COR-L47 (cell line): ENCODE data around the gene KRTAP5-2.
"Not testable (repeated sequence)": the region's sequence is repeated elsewhere in the genome, so short reads cannot be mapped to it uniquely, and the experiment has no call there.

ENCODE experiments used
- DNase-seq: peaks from one replicate; lab custom pipeline; 2025; lab: John Stamatoyannopoulos, UW

Gene KRTAP5-2

DNA sequence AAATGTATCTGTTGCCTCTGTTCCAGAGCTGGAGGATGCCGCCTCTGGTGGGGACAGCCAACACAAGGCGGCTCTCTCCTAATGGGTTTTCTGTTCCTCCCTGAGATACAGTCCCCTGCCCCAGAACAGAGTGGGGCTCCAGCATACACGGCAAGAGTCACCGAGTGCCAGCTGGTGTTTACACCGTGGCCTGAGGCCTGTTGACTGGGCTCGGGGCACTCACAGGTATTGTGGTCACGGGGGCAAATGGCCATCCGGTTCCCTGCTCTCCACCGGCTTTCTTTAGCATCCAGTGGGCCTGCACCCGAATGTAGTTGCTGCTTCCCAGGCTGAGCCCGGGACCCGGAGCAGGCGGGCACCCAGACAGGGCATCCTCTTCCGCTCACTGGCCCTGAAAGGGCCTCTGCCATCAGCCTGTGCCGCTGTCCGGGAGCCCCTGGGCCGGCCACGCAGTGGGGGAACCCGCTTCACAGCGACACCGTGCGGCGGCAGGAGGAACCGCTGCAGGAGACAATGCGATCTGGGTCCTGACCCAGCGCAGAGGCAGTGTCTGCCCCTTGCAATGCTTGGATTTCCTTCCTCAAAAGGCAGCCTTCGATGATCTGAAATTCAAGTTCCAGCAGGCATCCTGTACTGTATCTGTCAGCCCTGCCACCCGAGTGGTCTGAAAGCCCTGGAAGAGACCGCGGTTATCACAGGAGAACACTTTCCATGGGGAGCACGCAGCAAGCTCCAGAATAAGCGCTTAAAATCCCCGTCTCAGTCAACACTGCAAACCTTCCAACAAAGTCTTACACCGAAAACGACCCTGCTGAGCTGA lies 30.6 kb upstream of the KRTAP5-2 start:
- no peak for DNase-seq

DNA sequence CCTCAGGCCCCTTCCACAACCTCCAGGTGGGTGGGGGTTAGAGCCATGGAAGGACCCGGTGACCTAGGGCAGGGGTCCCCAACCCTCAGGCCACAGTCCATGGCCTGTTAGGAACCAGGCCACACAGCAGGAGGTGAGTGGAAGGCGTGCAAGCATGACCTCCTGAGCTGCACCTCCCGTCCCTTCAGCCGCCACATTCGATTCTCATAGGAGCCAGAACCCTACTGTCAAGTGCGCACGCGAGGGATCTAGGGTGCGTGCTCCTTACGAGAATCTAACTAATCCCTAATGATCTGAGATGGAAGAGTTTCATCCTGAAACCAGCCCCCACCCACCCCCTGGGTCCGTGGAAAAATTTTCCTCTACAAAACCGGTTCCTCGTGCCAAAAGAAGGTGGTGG lies 27.4 kb upstream of the KRTAP5-2 start:
- DNase-seq: no peak

DNA sequence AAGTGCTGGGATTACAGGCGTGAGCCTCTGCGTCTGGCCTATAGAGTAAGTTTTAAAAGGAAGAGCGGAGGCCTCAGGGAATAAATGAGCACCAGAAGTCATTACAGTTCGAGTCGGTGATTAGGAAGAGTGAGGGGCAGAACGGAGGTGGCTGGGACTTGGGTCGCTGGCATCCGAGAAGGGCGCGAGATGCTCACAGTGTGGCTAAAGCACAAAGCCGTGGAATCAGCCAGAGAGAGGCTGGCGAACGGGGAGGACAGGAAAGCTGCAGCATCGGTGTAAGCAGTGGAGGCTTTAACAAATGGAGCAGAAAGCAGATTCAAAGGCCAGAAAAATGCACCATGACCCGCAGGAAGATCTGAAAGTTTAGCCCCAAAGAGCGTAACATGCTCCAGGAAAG lies 26.5 kb upstream of the KRTAP5-2 start:
- no peak for DNase-seq

DNA sequence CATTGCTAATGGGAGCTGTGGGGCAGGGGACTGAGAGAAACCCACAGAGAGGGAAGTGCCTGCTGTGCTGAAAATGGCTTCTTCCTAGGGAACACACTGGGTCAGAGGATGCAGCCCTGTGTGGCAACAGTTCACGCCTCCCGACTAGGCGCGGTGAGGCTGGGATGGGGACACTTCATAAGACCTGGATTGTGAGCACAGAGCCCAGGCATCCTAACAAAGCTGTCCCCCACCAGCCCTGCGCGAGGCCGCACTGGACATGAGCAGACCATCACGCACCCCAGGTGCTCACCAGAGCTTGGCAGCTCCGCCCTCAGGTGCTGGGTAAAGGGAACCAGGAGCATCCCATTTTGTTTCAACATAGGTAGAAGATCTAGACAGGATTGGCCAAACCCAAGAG lies 25.6 kb upstream of the KRTAP5-2 start:
- no peak for DNase-seq

DNA sequence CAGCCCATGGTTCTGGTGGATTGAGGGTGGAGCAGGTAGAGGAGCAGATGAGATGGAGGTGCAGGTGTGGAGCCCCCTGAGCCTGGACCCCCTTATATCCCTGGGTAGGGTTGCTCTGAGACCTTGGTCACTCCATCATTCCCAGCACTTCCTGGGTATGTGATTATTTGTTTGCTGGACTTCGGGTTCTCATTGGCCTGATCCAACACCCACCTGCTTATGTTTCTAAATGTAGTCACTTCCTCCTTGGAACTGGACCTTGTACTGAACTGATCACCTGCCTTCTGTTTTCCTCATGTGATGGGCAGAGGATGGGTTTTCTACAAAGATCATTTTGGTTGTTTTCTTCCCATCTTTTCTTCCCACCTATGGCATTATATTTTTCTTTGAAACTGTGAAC lies 24.0 kb upstream of the KRTAP5-2 start, which contains the start of gene KRTAP5-4:
Gene KRTAP5-4, minus strand, starts transcription at position 53 of the 400 bp plus-strand sequence. Its CDS starts 45 bp downstream, at position 8.
- DNase-seq: no peak

DNA sequence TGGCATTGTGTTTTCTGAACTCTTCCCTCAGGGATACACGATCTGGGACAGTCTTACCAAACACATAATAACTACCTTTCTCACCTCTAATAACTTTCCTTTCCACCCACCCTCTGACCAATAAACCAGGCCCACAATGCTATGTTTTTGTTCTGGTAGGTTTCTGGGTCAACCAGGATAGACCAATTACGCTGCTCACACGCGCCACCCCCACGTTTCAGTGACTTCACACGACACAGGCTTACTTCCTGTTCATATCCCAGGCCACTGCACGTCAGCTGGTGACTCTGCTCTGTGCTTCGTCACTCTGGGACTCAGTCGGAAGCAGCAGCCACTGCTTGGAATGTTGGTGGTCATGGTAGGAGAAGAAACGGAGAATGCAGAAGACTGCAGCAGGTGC lies 21.4 kb upstream of the KRTAP5-2 start:
- no peak for DNase-seq

DNA sequence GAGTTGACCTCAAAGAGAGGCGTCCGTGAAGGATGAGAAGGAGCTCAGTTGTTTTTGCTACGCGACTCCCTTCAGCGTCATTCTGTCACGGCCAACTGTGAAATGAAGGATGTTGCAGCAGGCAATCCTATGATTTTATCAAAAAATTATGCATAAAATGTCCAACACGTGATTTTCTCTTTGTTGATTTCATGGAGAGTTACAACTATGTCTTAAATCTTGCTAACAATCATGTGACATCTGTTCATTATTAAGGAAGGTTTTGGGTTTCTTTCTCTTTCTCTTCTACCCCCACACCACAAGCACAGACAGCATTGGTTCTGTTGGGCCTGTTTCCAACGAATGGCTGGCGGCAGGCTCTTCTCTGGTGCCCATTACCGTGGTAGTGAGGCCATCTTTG lies 20.1 kb upstream of the KRTAP5-2 start:
- DNase-seq: no peak

DNA sequence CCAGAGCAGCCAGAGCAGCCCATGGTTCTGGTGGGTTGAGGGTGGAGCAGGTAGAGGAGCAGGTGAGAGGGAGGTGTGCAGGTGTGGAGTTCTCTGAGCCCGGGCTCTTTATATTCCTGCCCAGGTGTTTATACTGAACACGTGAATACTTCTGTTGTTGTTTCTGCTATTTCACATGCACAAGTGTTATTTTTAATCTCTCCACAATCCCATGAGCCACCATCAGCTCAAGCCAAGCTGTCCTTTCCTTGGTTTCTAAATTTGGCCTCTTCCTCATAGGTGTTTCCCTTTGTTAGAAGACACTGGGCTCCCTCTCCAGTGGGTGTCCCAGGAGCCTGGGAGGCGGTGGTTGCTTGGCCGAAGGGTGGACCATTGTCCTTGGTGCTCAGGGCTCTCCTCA lies 10.3 kb upstream of the KRTAP5-2 start, which contains the start of gene KRTAP5-3:
Gene KRTAP5-3, minus strand, starts transcription at position 101 of the 400 bp plus-strand sequence. Its CDS starts 78 bp downstream, at position 23.
- no peak for DNase-seq

DNA sequence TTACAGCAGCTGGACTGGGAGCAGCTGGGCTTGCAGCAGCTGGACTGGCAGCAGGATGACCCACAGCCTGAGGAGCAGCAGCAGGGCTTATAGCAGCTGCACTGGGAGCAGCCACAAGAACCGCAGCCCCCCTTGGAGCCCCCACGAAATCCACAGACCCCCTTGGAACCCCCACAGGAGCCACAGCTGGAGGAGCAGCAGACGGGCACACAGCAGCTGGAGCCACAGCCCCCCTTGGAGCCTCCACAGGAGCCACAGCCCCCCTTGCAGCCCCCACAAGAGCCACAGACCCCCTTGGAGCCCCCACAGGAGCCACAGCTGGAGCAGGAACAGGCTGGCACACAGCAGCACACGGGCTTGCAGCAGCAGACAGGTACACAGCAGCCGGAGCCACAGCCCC lies 9.8 kb upstream of the KRTAP5-2 start:
- DNase-seq: not testable (repeated sequence)

DNA sequence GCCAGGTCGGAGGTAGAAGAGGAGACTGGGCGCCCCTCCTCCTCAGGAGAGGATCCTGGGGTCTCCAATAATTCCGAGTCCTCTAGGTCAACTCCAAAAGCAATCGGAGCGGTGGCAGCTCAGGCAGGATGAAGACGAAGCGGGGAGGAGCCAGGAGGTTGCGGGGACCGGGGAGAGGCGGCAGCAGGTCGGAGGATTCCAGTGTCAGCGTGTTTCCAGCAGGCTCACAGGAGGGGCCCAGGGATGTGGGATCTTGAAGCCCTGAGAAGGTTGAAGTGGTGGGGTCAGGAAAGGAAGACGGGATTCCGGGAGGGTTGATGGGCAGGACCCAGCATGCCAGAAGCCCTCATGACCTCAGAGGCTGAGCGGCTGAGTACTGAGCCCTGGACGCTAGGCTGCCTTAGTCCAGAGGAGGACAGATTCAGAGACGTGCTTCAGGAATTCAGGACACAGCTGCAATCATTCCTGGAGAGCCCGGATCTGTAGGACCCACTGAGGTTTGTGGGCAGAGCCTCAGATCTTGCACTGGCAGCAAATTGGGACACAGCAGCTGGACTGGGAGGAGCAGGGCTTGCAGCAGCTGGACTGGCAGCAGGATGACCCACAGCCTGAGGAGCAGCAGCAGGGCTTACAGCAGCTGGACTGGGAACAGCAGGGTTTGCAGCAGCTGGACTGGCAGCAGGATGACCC lies 9.2 kb upstream of the KRTAP5-2 start:
- DNase-seq: not testable (repeated sequence)

DNA sequence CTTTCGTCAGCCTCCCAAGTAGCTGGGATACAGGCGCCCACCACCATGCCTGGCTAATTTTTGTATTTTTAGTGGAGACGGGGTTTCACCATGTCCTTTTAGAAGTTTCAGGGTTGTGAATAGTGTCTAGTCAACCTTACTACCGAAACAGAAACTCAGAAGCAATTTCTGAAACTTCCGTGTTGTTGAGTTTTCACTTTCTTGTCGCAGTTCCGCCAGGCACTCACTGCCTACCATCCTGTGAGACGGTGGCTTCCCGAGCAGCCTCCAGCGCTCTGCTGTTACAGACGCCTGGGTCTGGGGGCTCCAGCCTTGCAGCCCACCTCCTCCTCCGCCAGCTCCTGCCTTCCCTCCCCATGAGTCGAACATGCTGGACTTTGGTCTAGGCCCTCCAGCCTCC lies 7.8 kb upstream of the KRTAP5-2 start:
- not testable (repeated sequence) for DNase-seq

DNA sequence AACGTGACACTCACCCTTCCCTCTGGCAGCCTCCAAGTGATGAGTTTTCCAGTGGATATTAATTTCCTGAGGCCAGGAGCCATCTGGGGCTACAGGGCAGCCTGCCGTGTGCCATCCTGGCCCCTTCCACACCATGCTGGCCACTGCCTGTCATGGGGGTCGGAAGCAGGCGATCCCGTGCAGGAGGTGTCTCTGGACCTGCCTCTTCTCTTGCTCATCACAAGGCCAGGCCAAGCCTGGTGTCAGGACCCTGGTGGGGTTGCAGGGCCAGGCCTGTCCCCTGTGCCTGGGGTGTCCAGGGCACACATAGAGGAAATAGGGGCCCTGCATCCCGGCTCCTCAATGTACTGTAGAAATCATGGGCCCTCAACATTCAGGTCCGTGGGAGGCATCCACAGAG lies 6.6 kb upstream of the KRTAP5-2 start:
- DNase-seq: no peak

DNA sequence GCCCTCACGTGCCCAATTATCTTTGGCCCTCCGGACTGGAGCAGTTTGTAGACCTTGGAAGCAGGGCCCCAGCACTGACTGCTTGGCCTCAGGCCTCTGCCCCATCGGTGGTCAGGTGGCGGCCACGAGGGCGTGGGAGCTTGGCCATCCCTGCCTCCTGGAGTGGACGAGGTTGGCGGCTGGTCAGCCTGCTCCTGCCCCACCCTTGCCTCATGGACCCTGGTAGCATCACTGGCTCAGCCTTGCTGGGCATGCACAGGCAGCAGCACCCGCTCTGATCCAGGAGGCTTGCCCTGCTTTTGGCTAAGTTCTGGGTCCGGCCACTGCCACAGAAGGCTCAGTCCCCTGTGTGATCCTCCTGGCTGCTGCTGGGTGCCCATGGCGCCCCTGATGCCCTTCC lies 6.1 kb upstream of the KRTAP5-2 start:
- DNase-seq: no peak

DNA sequence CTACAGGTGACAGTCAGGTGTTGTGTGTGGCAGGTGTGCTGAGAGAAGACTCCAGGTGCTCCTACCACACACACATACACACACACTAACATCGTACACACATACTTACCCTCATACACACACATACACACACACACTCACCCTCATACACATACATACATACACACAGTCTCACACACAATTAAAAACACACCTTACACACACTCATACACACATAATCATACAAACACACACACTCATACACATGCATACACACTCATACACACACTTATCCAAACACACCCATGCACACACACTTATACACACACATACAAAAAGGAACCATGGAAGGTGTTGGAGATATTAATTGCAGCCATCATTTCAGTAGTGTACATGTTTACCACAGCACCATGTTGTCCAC lies 5.5 kb upstream of the KRTAP5-2 start:
- no peak for DNase-seq

DNA sequence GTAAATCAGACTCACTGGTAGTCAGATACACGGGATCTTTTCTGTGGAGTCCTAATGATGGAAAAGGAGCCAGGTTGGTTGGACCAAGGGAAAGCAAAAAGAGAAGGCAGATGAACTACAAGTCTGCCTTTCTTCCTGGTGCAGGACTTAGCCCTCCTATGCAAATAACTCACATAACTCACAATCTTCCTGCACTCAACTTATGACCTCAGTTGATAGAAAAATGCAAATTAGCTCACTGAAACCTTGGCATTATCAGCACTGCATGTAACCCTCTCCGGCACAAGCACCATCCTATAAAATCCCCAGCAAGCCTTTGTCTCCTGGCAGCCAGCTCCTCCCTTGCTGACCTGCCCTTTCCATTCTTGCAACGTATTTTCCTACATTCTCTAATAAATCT lies 3.6 kb upstream of the KRTAP5-2 start:
- DNase-seq: not testable (repeated sequence)

DNA sequence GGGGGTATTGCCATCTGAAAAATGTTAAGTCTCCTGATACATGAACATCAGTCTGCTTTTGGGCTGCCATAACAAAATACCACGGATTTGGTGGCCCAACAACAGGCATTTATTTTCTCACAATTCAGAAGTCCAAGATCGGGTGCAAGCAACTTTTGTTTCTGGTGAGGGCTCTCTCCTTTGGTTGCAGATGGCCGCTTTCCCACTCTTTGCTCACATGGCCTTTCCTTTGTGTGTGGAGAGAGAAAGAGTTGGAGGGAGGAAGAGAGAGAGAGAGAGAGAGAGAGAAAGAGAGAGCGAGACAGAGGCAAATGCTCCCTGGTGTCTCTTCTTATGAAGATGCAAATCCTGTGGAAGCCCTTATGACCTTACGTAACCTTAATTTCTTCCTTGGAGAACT lies 2.5 kb upstream of the KRTAP5-2 start:
- DNase-seq: no peak

DNA sequence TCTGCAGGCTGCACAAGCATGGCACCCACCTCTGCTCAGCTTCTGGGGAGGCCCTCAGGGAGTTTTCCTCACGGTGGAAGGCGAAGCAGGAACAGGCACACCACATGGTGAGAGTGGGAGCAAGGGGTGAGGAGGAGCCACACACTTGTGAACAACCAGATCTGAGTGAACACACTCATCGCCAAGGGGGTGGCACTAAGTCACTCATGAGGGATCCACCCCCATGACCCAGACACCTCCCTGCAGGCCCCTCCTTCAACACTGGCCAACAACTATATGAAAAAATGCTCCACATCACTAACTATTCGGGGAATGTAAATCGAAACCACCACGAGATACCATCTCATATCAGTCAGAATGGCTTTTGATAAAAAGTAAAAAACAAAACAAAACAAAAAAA lies 722 bp upstream of the KRTAP5-2 start:
- no peak for DNase-seq

DNA sequence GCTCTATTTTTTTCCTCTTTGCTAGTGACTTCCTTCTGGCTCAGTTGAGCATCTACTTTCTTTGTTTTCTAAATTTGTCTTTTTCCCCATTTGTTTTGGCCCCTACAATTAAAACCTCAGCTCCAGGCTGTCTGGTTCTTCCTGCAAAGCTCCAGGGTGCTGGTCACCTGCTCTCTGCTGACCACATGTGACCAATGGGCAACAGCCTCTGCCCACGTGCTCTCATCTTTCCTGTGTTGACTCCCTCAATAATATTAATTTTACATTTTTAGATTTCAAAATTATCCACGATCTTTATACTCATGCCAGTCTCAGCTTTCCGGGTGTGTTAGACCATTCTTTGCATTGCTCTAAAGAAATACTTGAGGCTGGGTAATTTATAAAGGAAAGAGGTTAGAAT lies 312 bp upstream of the KRTAP5-2 start:
- not testable (repeated sequence) for DNase-seq

DNA sequence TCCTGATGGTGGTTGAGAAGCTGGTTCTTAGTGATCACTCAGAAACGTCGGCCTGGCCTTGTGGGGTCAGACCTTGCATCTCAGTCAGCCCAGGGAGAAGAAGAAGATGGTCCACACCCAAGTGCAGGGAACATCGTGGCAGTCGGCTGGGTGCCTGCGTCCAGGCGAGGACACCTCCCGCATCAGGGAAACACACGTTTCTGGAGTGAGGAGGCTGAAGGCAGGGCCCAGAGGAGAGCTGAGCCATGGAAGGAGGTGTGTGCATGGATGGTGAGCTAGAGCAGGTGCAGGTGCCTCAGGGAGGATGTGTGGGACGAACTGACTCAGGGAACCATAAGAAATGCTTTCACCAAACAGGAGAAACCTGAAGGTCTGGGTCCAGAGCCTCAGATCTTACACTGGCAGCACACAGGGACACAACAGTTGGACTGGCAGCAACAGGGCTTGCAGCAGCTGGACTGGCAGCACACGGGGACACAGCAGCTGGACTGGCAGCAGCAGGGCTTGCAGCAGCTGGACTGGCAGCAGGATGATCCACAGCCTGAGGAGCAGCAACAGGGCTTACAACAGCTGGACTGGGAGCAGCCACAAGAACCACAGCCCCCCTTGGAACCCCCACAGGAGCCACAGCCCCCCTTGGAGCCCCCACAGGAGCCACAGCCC lies 632 bp downstream of the KRTAP5-2 start:
- no peak for DNase-seq

DNA sequence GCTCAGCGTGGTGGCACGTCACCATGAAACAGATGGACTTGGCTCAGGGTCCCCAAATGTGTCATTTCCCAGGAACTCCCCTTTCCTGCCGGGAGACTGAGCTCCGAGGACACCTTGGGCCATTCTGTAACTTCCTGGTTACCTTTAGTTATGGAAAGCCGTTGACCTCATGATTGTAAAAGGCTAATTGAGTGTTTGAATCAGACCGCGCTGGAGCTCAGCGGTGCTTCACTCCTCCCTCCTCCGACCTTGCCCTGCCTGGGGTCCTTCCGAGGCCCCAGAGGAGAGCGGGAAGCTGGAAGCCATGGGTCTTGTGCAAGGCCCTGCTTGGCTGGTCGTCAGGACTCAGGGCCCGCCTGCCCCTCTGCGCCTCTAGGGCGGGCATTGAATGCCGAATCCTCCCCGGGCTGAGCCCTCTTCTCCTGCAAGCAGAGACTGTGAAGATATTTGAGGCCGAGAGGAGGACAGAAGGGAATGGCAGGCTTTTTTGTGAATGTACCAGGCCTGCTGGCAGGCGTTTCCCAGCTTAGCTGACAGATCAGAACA lies 1.4 kb downstream of the KRTAP5-2 start:
- not testable (repeated sequence) for DNase-seq

DNA sequence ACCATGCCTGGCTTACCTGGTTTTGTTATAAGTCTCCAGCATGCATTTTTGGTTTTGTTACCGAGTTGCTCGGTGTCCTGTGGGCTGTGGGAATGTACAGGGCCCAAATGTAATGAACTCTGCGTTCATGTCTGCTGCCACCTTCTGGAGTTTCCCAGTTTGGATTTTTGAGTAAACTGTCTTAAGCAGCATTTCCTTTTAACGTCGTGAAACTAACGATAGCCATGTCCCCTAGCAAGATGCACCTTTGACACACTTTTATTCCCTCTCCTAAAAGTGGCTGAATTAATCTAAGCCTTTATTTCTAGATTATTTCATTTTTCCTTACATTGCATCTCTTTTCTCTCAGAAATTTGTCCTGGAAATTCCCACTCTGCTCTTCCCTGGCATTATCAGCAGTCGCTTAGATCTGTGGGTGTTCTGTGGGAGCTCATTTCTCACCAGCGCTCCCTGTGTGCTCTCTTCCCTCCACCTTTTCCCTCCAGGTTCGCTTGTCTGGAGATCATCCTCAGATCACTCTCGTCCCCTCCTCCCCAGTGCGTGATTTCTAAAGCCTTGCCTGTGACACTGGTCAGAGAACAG lies 2.0 kb downstream of the KRTAP5-2 start:
- DNase-seq: not testable (repeated sequence)

DNA sequence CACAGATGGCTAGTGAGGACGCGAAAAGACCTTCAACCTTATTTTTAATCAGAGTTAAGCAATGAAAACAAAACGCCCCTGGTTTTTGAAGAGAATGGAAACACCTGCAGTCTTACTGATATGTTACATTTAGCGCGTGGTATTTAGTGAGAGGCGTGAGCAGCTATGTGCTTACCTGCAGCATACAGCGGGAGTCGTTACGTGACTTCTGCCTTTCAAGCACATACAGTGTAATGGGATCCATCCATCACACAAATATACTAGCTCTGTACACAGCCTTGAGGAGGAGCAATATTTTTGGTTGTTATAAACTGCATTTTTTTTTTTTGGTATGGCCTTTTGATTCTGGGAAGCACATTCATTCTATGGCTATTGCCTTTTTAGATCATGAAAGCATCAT lies 5.5 kb downstream of the KRTAP5-2 start:
- no peak for DNase-seq
